Endometrial microvascular endothelial cells (primary cell): ENCODE measurements around the gene GNA12. TPM values are rescaled to one million over a fixed set of nuclear protein-coding genes. Genes with fewer than 3 reads are reported as not detected.
"Not testable (repeated sequence)": the region's sequence is repeated elsewhere in the genome, so short reads cannot be mapped to it uniquely, and the experiment has no call there.

Experiments
- in situ Hi-C: cut with HindIII; loops from 2 replicates; pipeline ENCODE4 v1.10.0; 2017; ENCODE audit warnings: low sequenced_read_pairs, low pct_unique_long_range_greater_than_20kb; ENCODE audit errors: inconsistent ontology term
- total RNA-seq: library from RNA; depleted of rRNA; stranded (reverse); fragments of >200 nt; gene quantifications from one replicate; pipeline ENCODE4 v1.2.3, GENCODE V29; 2015; ENCODE audit errors: inconsistent ontology term

Gene GNA12
- total RNA-seq, 1 donor from 2014 or later, result 66.5 TPM

DNA sequence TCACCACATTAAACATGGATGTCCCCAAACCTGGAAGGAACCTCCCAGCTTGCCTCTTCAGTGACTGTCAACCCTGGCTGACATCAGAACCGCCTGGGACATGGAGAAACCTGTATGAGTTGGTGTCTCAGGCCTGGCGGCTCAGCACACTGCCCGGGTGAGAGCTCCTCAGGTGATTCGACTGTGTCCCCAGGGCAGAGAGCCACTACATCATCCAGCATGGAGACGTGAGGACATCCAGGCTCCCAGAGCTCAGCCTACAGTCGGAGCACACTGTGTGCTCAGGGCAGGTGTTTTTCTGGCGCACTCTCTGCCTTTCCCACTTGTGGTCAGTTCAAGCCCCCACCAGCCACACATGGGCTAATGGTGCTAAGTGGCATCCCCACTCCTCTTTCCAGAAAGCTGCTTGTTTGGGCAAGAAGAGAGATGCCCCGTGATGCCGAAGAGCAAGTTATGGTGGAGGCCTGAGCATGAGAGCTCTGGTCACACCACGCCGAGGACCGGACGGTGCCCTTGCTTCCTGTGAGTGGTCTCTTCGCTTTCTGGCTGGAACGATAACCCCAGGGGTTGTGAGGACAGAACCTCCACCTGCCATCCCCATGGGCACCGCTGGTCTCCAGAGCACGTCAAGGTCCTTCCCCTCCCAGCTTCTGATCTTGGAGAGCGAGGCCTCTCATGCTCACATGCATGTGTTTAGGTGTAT lies 117.6 kb downstream of the GNA12 start:
- in situ Hi-C loops, result no loop called here

DNA sequence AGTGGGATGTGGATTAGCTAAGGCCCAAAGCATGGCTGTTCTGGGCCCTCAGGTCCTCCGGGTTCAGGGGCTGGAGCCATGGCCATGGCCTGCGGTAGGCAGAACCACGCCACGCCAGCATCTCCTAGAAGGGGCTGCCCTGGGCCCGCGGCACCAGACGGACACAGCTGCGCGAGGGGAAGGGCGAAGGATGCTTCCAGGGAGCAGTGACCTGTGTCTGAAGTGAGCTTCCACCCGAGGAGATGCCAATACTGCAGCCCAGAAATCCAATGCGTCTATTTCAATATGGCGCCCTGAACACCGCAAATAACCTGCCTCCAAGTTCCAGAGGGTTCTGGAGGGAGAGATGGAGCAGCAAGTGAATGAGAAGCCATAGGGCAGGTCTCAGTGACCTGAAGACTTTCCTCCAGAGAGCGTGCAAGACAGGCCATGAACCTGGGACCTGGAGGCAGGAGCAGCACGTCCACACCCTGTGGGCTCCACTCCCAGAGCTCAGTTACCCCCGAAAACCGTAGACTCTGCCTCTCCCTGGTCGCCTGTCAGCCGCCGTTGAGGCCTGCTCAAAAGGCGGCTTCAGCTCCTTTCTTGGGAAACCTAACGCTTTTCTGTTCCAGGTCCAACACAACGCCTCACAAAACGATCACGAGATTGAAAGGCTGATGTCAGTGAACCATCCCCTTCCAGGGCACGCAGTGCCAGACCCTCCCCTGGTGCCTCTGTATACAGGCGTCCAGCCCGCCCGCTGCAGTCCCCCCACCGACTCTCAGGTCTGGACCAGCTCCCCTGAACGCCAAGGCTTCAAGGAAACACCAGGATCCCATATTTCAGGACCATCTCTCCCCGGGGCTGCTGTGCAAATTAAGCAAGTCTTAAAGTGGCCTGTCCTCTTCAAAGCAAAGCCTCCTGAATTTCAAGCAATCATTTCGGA lies 118.7 kb downstream of the GNA12 start:
- in situ Hi-C loops, result no loop called here

DNA sequence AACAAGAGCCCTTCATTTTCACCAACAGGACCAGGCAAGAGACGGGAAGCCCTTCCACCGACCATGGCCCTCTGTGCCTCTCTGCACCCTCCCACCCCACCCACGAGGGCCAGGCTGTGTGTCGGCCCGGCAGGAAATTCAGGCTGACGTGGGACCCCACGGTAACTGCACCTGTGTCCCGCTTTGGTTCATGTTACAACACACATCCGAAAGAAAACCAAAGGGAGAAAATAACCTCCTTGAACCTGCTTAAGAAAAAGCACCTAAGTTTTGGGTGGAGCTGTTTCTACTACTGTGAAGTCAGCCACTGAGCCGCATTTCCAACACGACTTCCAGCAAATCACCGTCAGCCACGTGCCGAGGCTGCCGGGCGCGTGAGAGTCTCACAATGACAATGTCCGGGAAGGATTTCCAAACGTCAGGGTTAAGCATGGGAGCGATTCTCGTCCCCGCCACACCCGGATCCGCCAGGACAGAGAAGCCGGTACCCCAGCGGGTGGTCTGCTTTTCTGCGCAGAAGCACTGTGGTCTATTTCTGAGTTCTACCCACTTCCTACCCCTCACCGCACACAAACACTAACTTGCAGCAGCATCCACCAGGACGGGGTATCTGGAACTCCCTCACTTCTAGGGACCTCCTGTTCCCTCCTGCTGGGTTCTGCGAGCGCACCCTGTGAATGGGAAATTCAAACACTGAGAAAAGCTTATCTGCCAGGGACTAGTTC lies 119.5 kb downstream of the GNA12 start:
- in situ Hi-C loops, result no loop called here

DNA sequence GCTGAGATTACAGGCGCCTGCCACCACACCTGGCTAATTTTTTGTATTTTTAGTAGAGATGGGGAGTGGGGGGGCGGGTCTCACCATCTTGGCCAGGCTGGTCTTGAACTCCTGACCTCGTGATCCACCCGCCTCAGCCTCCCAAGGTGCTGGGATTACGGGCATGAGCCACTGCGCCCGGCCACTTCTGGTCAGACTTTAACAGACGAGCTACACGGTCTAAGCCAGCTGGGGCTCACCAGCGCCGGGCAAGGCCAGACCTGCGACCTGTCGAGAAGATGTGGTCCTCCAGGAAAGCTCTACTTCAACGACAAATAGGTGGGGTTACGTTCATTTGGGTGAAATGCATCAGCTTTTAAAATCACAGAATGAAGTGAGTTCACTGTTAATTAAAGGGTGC lies 120.1 kb downstream of the GNA12 start:
- in situ Hi-C loops, result not testable (repeated sequence)

DNA sequence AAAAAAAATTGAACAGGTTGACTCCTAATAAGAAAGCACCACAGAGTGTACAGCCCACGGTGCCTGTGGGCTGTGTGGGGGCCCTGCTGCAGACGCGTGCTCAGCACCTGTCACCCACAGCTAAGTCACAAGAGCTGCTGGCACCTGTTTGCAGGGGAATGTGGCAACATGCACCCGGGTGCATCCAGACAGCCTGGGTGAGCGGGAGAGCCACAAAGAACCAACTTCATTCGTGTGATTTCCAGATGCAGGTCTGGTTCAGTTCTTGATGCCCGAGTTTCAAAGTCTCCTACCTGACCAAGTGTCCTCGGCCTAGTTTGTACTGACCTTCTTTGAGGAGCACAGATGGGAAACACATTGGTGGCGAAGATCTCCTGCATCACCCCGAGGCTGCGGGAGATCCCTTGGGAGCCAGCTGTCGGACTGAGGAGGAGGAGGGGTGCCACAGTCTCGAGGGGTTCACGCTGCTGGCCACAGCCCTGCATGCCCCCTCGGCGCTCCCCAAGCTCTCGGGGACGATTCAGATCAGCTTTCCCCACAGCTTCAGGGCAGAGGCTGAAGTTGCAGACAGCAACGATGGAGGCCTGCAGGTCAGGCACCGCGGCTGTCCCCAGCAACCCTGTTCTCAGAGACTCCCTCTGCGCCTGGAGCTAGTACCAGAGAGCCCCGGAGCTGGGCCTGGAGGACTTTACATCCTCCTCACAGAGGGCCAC lies 120.8 kb downstream of the GNA12 start:
- in situ Hi-C loops, result no loop called here

DNA sequence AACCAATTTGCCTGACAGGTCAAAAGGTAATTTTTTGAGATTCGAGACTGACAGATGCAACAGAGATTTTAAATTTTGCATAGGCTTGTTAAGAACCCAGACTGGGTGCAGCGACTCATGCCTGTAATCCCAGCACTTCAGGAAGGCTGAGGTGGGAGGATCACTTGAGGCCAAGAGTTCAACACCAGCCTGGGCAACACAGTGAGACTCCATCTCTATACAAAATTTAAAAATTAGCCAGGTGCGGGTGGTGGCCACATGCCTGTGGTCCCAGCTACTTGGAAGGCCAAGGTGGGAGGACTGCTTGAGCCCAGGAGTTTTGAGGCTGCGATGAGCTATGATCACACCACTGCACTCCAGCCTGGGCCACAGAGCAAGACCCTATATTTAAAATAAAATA lies 121.5 kb downstream of the GNA12 start:
- in situ Hi-C loops, result no loop called here

DNA sequence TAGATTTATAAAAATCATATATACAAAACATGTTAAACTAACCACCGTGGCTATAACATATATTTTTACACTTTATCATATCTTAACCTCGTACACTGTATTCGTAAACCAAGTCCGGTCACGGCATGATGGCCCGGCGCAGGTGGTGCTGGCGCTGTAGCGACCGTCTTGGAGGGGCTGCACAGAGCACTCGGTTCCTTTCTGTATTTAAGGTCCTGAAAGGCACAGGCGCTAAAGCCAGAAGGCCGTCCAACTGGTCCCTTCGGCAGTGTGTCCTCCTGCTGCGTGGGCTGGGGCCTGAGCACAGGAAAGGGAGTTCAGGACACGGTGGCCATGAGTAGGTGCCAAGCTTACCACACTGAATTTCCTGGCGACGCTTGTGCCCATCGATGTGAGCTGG lies 122.3 kb downstream of the GNA12 start:
- in situ Hi-C loops, result no loop called here

DNA sequence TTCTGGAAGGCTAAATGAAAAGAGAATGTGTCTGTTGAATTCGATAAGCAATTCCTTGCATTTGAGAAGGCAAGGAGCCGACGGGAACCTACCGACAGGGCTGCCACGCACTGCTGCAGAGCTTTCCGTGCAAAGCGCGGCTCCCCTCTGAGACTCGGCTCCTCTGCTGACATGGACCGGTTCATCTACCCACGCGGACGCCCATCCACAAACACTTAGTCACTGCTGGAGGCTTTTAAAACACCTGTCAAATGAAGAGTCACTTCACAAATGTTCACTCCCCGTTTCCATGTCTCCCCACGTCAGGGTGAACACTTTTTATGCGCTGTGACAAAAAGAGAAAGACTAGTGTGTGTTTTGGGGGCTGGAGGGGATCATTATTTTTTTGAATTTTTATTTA lies 124.1 kb downstream of the GNA12 start:
- in situ Hi-C loops, result no loop called here

DNA sequence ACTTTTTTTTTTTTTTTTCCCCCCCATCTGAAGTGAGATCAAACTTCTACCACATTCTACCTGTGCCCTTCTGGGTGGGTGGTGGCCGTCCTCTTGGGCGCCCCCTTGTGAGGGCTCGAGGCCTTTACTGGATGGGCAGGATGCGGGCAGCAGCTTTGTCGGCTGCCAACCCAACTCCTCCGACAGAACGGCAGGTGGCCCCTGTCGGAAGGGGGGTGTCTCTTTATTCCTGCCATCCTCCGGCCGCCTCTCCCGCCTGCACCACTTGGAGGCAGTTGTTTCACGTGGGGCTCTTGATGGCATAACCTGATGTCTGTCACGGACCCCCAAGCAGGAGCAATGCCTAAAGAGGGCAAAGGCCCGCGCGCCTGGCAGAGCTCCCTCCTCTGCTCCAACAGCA lies 125.1 kb downstream of the GNA12 start:
- in situ Hi-C loops, result no loop called here

DNA sequence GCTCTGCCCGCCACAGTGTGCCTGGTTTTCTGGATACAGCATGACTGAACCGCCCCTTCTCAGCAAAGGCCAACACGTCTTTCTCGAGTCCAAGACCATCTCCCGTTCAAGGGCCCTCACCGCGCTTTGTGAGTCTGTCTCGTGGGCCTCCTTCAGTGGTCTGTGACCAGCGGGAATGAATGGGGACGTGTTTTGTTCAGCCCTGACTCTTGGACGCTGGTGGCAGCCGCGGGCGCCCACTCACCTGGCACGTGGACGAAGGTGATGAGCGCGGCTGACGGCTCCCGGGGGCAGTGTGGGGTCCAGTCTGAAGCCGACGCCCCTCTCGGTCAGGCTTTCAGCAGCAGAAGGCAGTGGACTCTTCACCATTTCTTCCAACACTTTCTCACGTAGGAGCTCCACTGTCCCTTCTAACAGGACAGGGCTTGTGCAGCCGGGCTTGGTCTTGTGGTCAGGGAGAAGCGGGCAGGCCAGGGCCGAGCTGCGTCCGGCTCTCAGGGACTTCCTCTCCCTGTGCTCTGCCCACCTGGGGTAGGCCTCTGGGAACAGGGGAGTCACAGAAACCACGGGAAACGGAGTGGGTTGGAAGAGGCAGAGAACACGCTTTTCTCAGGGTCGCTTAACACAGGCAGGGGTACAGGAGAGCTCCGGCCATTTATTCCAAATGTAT lies 125.7 kb downstream of the GNA12 start:
- in situ Hi-C loops, result no loop called here

DNA sequence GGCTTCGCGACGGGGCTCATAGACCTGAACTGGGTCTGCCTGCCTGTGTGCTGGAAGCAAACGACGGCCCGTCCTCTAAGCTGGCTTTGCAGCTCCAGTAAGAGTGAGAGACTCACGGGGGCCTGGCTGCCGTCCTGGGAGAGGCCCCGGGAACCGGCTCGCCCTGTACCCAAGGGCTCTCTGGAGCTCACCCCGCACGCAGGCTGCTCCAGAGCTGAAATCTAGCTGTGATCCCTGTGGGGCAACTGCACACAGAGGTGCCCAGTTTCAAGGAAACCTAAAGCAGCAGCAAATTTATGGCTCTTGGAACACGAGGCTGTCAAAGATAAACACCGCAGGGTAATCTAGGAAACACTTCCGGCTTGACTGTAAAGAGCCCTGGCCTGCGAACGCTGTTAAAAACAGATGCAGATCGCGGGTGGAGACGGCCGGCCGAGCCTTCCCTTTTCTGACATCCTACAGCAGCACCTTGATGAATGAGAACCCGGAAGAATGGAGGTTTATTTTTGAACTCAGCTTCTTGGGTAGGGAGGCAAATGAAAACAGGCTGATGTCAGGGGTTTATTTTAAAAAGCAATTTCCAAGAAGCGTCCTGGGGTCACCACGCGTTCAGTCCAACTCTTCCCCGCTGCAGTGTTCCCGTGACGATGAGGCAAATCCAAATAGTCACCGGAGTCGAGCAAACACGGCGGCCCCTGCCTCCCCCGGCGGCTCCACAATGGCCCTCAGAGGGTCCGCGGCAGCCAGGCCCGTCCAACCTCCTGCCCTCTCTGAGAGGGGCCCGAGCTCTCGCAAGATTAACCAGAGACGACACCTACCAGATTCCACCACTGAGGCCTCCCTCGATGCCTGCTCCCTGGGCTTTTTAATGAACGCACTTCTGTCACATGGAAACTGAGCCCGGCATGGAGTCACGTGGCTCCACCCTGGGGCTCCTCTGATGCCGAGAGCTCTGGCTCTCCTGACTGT lies 126.5 kb downstream of the GNA12 start:
- in situ Hi-C loops, result no loop called here

DNA sequence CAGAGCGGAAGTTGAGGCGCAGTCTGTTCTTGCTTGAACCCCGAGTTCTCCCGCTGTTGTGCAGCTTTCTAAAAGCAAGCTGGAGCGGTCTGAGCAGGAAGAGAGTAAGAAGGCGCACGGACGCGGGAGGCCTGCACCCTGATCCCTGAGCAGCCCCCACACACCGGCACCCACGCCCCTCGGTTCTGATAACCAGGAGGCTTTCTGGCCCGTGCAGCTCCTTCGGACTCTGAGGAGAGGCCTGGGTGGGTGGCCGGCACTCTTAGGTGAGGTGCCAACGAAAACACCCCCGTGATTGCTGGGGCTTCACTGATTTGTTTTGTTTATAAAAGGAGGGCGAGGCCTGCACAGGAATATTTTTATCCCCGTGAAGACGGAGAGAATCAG lies 127.2 kb downstream of the GNA12 start:
- in situ Hi-C loops, result no loop called here

DNA sequence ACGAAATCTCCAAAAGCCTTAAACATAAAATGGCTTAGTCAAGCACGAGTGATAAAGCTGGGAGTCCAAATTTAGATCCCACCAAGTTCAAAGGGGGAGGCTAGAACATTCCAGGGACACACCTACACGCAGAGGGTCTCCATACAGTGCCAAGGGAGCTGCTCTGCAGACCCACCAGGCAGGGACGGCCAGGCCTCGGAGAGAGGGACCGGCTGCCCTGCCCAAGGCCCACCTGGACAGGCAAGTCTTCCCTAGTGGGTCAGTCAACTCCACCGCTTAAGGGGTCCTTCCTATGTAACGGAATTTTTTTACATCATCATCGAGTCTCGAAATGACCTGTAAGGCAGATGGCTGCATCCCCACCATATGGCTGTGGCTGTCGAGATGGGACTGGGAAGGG lies 127.6 kb downstream of the GNA12 start:
- in situ Hi-C loops, result no loop called here

DNA sequence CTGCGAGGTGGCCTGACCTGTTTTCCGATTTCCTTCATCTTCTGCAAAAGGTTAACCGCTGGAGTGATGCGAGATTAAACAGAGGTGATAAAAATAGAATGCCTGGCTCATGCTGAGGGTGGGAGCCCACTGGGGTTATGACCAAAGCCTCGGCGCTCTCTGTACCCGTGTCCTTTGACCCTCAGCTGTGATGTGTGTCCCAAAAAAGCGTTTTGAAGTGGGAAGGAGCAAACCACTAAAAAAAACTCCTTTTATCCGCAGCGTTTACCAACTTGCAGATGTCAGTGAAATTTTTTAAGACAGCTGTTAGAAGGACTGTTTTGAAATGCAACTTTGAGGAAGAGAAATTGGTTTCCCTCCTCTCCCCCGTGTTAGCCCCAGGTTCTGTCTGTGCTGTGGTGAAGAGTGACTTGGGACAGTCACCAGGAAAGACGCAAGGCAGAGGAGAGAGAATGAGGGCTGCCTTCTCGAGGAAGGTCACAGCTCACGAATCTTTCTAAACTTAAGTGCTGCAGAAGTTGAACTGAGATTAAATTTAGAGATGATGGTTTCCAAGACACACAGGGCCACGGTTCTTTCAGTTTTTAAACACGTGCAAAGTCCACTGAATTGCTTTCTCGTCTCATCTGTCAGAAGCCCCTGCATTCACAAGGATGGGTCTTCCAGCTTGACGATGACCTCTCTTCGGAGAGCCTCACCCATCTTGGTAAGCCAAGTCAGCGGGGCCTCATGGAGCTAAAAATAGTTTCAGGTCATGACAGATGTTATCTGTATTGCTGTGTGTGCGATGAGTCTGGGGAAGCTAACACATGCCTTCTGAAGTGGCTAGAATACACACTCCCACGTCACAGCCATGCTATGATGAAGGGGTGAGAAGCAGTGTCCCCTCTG lies 128.5 kb downstream of the GNA12 start:
- in situ Hi-C loops, result no loop called here

DNA sequence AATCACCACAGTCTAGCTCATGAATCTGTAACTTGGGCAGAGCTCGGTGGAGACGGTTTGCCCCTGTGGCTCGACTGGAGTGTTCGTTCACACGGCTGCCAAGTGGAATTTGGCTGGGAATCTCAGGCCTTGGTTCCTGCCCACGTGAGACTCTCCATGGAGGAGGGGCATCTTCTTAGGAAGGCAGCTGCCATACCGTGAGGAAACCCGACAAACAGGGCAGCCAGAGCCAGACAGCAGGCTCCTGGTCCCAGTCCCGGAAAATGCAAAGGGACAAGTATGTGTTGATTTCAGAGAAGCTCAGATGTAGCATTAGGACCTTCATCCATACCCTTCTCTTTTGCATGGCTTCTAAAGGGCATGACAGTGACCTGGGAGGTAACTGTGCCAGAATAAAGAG lies 129.5 kb downstream of the GNA12 start:
- in situ Hi-C loops, result no loop called here

DNA sequence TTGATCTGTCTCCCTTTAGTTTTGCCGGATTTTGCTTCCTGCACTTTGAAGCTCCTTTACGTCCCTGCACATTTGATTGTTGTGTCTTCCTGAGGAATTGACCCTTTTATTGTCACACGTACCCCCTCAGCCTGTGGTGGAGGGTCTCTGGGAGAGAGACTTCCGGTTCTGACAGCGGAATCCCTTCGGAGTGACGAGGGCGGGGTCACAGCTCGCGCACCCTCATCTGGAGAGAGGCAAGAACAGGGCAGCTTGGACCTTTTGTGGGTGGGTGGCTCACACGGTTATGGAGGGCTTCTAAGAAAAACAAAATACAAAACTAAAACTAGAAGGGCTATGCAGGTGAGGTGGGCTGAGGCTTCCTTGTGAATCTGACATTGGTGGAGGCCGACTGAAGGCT lies 130.1 kb downstream of the GNA12 start:
- in situ Hi-C loops, result no loop called here

DNA sequence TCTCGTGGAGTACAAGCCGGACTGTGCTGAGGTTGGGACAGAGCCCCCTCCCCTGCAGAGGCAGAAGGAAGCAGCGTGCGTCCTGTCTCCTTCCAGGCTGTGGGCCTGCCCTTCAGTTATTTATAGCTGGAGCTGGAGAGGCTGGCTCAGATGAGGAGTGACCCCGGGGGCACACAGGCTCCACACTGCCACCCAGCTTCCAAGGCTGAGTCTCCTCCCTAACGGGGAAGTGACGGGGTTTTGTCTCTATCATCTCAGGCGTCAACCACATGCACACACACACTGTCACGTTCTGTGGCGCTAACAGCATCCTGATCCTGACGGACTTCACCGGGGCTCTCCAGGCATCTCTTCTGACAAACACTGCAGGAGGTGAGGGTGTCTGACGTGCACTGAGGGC lies 130.7 kb downstream of the GNA12 start:
- in situ Hi-C loops, result no loop called here
